HG02885 (cell line): ENCODE results near the gene NTRK2.

Experiments used
- ATAC-seq: cut with Tn5 transposase; IDR thresholded peaks from one replicate; pipeline ENCODE4 v1.9.1; 2021; ENCODE audit warnings: mild to moderate bottlenecking; ENCODE audit not compliant: unreplicated experiment, poor library complexity

The NTRK2 gene

DNA sequence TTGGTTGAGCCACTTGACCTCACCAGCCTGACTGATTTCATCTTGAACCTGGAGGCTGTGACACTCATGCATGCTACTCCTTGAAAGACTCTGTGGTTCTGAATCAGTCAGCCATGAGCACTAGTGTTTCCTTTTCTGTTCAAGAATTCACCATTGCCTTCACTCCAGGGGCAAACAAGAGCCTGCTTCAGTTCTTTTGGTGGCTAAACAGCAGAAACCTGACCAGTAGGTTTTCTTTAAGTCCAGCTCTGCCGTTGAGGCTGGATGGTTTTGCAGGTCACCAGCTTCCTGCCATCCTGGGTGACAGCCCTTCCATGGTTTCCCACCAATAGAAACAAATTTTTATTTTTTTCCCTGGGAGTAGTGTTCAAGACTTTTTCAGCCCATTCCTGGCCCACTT, 10.0 kb downstream of the NTRK2 start:
- ATAC-seq: no peak

- no peak for ATAC-seq
These were observed 12.2 kb downstream of the NTRK2 start for GRCh38 chr9:84681516-84682285.

GRCh38 chr9:84686068-84686467, 16.5 kb downstream of the NTRK2 start:
- no peak for ATAC-seq

GRCh38 chr9:84688956-84689355, 19.4 kb downstream of the NTRK2 start:
- ATAC-seq: no peak

GRCh38 chr9:84691634-84692033, 22.1 kb downstream of the NTRK2 start:
- no peak for ATAC-seq

DNA sequence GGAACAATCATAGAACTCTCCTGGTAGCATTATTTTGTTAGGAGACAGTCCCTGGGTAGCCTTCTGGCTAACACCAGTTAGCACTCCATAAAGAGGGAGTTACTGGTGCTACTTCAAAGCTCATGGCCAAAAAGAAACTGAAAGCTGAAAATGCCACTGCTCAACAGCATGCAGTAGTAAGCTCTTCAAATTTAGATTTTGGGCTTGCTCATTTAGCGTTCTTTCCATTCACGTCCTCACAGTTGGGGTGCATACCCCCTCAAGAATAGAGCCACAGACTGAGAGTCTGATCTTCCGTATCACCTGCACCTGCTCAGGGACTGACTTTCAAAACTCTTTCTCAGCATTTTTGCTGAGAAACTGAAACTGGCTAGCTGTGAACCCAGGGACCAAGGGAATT, 24.7 kb downstream of the NTRK2 start:
- ATAC-seq: peak; percentile 87

DNA sequence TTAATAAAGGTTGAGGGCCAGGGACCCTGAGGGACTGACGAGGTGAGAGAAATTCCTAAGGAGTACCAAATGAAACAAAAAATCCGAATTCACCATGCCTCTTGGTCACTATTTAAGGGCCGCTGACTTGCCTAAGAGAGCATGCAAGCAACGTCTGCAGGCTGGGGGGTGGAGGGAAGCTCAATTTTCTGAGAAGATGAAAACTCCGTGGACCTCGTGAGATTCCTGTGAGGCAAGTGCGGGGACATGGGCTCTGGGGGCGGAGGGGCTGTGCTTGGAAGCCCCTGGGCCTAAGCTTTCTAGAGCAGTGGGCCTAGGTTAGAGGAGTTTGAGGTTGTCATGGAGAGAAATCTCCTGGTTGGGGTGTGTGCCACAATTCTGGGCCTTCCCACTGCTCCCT, 27.5 kb downstream of the NTRK2 start:
- no peak for ATAC-seq

DNA sequence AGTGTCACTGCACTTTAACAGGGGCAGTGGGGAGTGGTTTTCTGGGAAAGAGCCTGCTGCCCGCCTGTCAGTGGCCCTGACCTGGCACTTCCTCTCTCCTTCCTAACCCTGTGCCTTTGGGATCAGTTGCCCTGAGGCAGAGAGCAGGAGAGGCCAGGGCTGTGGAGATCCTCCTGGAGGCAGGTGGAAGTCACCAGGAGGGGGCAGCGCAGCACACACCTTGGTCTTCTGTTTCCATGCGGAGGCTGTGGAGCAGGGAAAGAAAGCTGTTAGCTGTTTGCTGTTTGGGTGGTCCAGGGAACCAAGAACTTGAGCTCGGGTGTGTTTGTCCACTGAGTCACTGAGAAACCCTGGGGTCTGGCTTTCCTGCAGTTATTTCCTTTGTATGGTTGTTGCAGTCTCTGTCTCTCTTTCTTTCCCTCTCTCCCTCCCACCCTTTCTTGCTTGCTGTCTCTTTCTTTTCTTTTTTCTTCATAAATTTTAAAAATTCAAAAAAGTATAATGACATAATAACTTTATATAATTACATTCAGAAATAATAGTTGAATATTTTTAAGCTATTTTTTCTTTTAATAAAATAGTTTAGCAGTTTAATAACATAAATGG, 28.1 kb downstream of the NTRK2 start:
- ATAC-seq: peak; percentile 50

GRCh38 chr9:84698323-84698722, 28.8 kb downstream of the NTRK2 start:
- no peak for ATAC-seq

GRCh38 chr9:84699984-84700383, 30.5 kb downstream of the NTRK2 start:
- ATAC-seq: no peak

DNA sequence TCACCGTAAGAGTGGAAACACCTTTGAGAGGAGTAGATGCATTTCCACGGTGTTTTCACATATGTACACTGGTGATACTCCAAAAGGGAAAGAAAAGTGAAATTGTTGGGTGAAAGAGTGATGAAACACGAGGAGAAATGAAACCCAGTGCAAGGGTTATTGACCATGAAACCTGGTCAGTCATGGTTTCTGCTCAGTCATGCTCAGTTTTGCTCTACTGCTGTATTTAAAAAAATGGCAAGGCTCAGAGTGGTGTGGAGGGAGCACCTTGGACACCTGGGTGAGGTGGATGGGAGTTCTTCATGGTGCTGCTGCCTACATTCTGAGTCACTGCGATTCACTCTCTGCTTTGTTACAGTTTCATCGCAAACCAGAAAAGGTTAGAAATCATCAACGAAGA, 32.3 kb downstream of the NTRK2 start:
- ATAC-seq: peak; percentile 86

DNA sequence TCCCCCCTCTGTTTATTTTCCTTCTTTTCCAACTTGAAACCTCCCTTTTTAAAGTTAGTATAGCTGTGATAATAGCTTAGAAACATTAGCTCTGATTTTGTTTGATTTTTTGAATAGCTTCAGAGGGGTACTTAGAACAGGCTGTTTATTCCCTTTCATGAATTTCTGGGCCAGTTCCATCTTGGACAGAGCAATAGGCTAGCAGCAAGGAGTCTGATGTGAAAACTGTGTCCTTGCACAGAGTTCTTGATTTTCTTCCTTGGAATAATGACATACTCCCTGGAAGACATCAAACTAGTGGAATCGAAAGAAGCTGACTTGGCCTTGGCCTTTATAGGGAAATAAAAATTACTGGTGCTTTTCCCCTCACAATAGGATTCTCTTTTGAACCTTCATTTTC, 32.9 kb downstream of the NTRK2 start:
- no peak for ATAC-seq

DNA sequence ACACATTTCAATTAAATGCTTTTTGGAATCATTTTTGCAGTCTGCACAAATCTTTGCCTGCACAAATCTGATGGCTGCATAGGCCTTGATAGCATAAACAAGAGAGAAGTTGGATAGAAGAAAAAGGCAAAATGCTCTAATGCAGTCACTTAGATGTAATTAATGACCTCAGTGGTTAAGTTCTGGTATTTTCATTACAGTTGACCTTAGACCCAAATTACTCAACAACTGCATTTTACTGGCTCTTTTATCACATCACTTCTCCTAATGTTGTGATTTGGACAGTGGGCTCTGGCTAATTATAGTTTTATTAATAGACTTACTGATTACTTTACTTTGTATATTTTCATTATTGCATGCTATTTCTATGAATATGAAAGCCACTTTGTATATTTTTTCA, 34.3 kb downstream of the NTRK2 start:
- ATAC-seq: no peak

DNA sequence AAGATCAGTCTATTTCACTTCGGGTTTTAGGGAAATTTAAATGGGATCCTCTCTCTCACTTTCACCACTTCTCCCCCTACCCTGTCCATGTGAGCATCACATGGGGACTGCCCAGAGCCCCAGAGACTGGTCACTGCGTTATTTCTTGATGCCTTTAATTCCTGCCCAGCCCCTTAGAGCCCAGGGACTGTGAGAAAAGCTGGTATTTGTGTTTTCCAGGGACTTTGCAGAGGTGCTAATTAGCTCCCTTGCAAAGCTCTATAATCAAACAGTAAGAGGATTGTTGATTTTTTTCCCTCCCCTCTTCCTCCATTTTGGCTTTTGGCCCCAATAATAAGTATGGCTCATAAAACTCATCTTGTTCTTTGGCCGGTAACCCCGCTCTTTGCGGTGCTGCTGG, 35.6 kb downstream of the NTRK2 start:
- no peak for ATAC-seq

DNA sequence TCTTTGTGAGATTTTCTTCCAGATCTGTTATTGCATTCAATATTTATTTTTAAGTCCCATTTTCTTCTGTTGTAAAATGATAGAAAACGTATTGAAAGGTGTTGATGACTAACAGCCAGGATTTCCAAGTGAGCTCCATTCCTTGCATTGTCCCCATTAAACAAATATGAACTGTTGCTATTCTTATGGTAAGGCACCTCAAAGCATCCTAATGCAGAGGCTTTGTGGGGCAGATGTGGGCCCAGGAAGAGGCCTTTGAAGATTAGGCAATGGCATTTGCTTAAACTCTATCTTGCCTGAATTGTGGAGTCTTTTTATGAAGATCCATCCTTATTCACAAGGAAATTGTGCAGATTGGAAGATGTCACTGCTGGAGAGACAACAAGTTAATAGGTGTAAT, 38.9 kb downstream of the NTRK2 start:
- ATAC-seq: no peak

GRCh38 chr9:84709056-84709455, 39.5 kb downstream of the NTRK2 start:
- no peak for ATAC-seq

GRCh38 chr9:84710701-84711397, 41.3 kb downstream of the NTRK2 start:
- no peak for ATAC-seq

GRCh38 chr9:84711398-84711777, 41.9 kb downstream of the NTRK2 start:
- no peak for ATAC-seq

- ATAC-seq: no peak
These were observed 42.4 kb downstream of the NTRK2 start for GRCh38 chr9:84711936-84712335.

GRCh38 chr9:84716217-84716616, 46.7 kb downstream of the NTRK2 start:
- ATAC-seq: no peak

DNA sequence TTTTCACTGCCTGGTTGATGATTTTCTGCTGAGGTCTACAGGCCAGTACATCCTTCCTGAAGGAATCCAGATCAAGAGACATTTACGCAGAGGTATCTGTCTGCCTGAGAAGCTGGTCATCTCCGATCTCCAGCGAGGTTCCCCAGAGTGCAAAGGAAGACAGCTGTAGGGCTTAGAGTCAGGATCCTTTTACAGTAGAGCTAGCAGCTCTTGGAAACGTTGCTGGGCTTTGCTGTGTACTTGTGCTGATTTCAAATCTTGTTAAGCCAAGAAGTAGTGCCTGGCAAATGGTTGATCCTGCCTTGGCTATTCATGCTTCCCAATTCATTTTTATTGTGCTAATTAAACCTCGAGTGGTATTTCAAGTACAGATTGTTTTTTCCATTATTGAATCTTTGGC, 48.9 kb downstream of the NTRK2 start:
- ATAC-seq: no peak
